ENCODE data around the gene VWA8. TPM values are rescaled to one million over a fixed set of nuclear protein-coding genes. Genes with fewer than 3 reads are reported as not detected.

The VWA8 gene
- total and polyA plus RNA-seq, 2 of the 13 experiments (the other 11 are each of a cell fraction or from before 2014, with no cell fraction given): 9.1 to 17.3 TPM

DNA sequence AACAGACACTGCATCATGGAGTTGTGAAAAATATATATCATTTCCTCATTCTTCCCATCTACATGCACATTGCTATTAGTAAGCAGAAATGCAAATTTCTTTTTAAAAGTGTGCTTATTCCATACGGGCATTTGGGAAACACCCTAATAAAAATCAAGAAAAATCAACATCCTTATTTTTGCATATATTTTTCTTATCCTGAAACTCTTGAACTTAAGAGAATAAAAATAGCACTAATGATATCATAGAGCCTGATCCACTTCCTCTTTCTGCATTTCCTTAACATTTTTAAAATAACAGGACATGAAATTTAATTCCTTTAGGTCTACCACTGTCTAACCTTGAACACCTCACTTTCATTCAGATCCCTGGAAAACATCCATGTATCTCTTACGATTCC lies 123.3 kb downstream of the VWA8 start:
- Histone ChIP-seq H3K4me1 (ENCODE audit: insufficient read depth, low read length) (no peaks in the 10 kb centered on the region), H3K36me3 (replicated peaks in 1 of 2; ENCODE audit: control insufficient read depth in 1 of 2, insufficient read depth in 2 of 2, low read length in 2 of 2) (peaks cover 0 to 10% of the 10 kb centered on the region in 2 experiments; a peak in 3 of 5 replicates), H3K27me3 (ENCODE audit: control insufficient read depth in 1 of 2, insufficient read depth in 2 of 2, low read length in 2 of 2) (no peaks in the 10 kb centered on the region), H3K9me3 (ENCODE audit: low read length) (no peaks in the 10 kb centered on the region), H3K79me2 (ENCODE audit: insufficient read depth, low read length) (no peaks in the 10 kb centered on the region), H3K4me3 (replicated peaks in 1 of 3; ENCODE audit: insufficient read depth in 1 of 3, low read depth in 2 of 3, low read length in 3 of 3) (no peak overlapping the region), H3K4me2 (ENCODE audit: low read depth, low read length) (no peak overlapping the region), H3K27ac (ENCODE audit: extremely low read length, insufficient read depth, low read length) (no peak overlapping the region), H2AFZ (ENCODE audit: low read length) (no peak overlapping the region), H3K9ac (ENCODE audit: insufficient read depth, low read depth, low read length) (no peak overlapping the region), H4K20me1 (ENCODE audit: insufficient read depth, low read length) (no peaks in the 10 kb centered on the region)
- DNase-seq (ENCODE audit: low spot score) (no peak), ATAC-seq (no peak), FAIRE-seq (no peak)
- no TSS peak for BruUV-seq (replicated peaks)
- 98% methylated on average over 2 of the region's 2 CpGs for WGBS (ENCODE audit: low lambda C conversion rate)
- no peak for TF ChIP-seq TGIF2 (CRISPR knock-in tag; IDR thresholded peaks at IDR 0.05)
- no peak for TF ChIP-seq PAX8 (CRISPR knock-in tag; IDR thresholded peaks at IDR 0.05; ENCODE audit: borderline replicate concordance)
- TF ChIP-seq NFE2L2 (IDR thresholded peaks at IDR 0.05; ENCODE audit: low read length): no peak
- TF ChIP-seq NFYB (CRISPR knock-in tag; IDR thresholded peaks at IDR 0.05): no peak
- no peak for TF ChIP-seq GATAD1 (CRISPR knock-in tag; IDR thresholded peaks at IDR 0.05)
- no peak for TF ChIP-seq ZNF367 (CRISPR knock-in tag; IDR thresholded peaks at IDR 0.05; ENCODE audit: borderline replicate concordance)
- TF ChIP-seq SRF (IDR thresholded peaks at IDR 0.05; ENCODE audit: low read depth, low read length): no peak
- no peak for TF ChIP-seq SIX1 (CRISPR knock-in tag; IDR thresholded peaks at IDR 0.05; ENCODE audit: borderline replicate concordance)
- no peak for TF ChIP-seq EZH2 (conservative IDR thresholded peaks at IDR 0.05; ENCODE audit: low read depth, low read length)
- TF ChIP-seq, protein P1, sequence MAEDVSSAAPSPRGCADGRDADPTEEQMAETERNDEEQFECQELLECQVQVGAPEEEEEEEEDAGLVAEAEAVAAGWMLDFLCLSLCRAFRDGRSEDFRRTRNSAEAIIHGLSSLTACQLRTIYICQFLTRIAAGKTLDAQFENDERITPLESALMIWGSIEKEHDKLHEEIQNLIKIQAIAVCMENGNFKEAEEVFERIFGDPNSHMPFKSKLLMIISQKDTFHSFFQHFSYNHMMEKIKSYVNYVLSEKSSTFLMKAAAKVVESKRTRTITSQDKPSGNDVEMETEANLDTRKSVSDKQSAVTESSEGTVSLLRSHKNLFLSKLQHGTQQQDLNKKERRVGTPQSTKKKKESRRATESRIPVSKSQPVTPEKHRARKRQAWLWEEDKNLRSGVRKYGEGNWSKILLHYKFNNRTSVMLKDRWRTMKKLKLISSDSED (CRISPR knock-in tag; IDR thresholded peaks at IDR 0.05): no peak
- TF ChIP-seq ZBTB1 (CRISPR knock-in tag; IDR thresholded peaks at IDR 0.05; ENCODE audit: borderline replicate concordance): no peak
- no peak for TF ChIP-seq KLF13 (CRISPR knock-in tag; IDR thresholded peaks at IDR 0.05)
- TF ChIP-seq ZNF615 (CRISPR knock-in tag; IDR thresholded peaks at IDR 0.05; ENCODE audit: borderline replicate concordance): no peak
- TF ChIP-seq, protein P2, sequence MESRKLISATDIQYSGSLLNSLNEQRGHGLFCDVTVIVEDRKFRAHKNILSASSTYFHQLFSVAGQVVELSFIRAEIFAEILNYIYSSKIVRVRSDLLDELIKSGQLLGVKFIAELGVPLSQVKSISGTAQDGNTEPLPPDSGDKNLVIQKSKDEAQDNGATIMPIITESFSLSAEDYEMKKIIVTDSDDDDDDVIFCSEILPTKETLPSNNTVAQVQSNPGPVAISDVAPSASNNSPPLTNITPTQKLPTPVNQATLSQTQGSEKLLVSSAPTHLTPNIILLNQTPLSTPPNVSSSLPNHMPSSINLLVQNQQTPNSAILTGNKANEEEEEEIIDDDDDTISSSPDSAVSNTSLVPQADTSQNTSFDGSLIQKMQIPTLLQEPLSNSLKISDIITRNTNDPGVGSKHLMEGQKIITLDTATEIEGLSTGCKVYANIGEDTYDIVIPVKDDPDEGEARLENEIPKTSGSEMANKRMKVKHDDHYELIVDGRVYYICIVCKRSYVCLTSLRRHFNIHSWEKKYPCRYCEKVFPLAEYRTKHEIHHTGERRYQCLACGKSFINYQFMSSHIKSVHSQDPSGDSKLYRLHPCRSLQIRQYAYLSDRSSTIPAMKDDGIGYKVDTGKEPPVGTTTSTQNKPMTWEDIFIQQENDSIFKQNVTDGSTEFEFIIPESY (CRISPR knock-in tag; IDR thresholded peaks at IDR 0.05): no peak
- CTCF ChIA-PET (ENCODE audit: low intra/inter-chr PET ratio, low total read pairs): no interaction called here
- intact Hi-C loops (cut with micrococcal nuclease; ENCODE audit: unreplicated experiment) (no loop called here), in situ Hi-C loops (cut with HindIII; ENCODE audit: extremely low pct_ligation_motif_present, low pct_unique_long_range_greater_than_20kb) (no loop called here)
- POLR2A ChIA-PET: no interaction called here
